Hepatocyte (in vitro differentiated cells): ENCODE data around the gene TEX36. TPM values are rescaled to one million over a fixed set of nuclear protein-coding genes. Genes with fewer than 3 reads are reported as not detected.
"Not testable (repeated sequence)": the region's sequence is repeated elsewhere in the genome, so short reads cannot be mapped to it uniquely, and the experiment has no call there.

Source experiments
- DNase-seq: peaks from one replicate; pipeline ENCODE4 v3.0.0-alpha.2; 2016; ENCODE audit warnings: low spot score
- H2AFZ ChIP-seq: fragments of 200-600 bp; sonication (generic); 2 replicates; pipeline ENCODE4 v1.6.0; 2016; ENCODE audit warnings: antibody characterized with exemption, mild to moderate bottlenecking
- H3K27ac ChIP-seq: fragments of 200-600 bp; sonication (generic); 2 replicates; pipeline ENCODE4 v1.5.1; 2016; ENCODE audit warnings: mild to moderate bottlenecking
- H3K27me3 ChIP-seq: fragments of 200-600 bp; sonication (generic); 2 replicates; pipeline ENCODE4 v1.6.1; 2016
- H3K36me3 ChIP-seq: fragments of 200-600 bp; sonication (generic); replicated peaks from 2 replicates; pipeline ENCODE4 v1.5.1; 2016; ENCODE audit warnings: low read depth; ENCODE audit not compliant: insufficient read depth
- H3K4me1 ChIP-seq: fragments of 200-600 bp; sonication (generic); 2 replicates; pipeline ENCODE4 v1.5.1; 2016; ENCODE audit warnings: mild to moderate bottlenecking, moderate library complexity; ENCODE audit not compliant: insufficient read depth
- H3K4me2 ChIP-seq: fragments of 200-600 bp; sonication (generic); 2 replicates; pipeline ENCODE4 v1.6.0; 2016
- H3K4me3 ChIP-seq: fragments of 200-600 bp; sonication (generic); 2 replicates; pipeline ENCODE4 v1.5.1; 2016; ENCODE audit warnings: mild to moderate bottlenecking
- H3K79me2 ChIP-seq: fragments of 200-600 bp; sonication (generic); 2 replicates; pipeline ENCODE4 v1.6.0; 2017; ENCODE audit warnings: mild to moderate bottlenecking
- H3K9me2 ChIP-seq: fragments of 200-600 bp; sonication (generic); replicated peaks from 2 replicates; pipeline ENCODE4 v1.6.0; 2017; ENCODE audit warnings: mild to moderate bottlenecking; ENCODE audit not compliant: insufficient read depth
- H3K9me3 ChIP-seq: fragments of 200-600 bp; sonication (generic); 2 replicates; pipeline ENCODE4 v1.5.1; 2016; ENCODE audit warnings: low read depth, mild to moderate bottlenecking
- H4K20me1 ChIP-seq: fragments of 200-600 bp; sonication (generic); 2 replicates; pipeline ENCODE4 v1.6.0; 2016; ENCODE audit warnings: mild to moderate bottlenecking; ENCODE audit not compliant: insufficient read depth, poor library complexity, severe bottlenecking
- EZH2 ChIP-seq: fragments of 200-600 bp; sonication (generic); IDR thresholded peaks from 2 replicates; pipeline ENCODE4 v1.6.1; 2016; ENCODE audit warnings: antibody characterized with exemption, mild to moderate bottlenecking, borderline replicate concordance
- EZH2phosphoT487 ChIP-seq: fragments of 200-600 bp; sonication (generic); IDR thresholded peaks from one replicate; pipeline ENCODE4 v1.6.1; 2018; ENCODE audit warnings: antibody characterized with exemption, mild to moderate bottlenecking, low read depth, moderate library complexity; ENCODE audit not compliant: unreplicated experiment, severe bottlenecking
- WGBS: methylation state at CpG from one replicate; pipeline ENCODE4 v1.1.6; 2016; ENCODE audit warnings: low lambda C conversion rate; ENCODE audit errors: missing lambda C conversion rate; 5-methylcytosine and 5-hydroxymethylcytosine counted together
- polyA plus RNA-seq: library from polyadenylated mRNA; unstranded; fragments of >200 nt; fragmentation: Nextera tagmentation; extraction: Ambion mirVana; gene quantifications from 2 replicates; pipeline ENCODE4 v1.2.1, GENCODE V29; 2016
- total RNA-seq: library from RNA; depleted of rRNA; stranded (reverse); fragments of >200 nt; gene quantifications from 2 replicates; pipeline ENCODE4 v1.2.3, GENCODE V29; 2014
- TF ChIP-seq, protein P1 (sequence below): fragments of 200-600 bp; sonication (generic); IDR thresholded peaks from 2 replicates; pipeline ENCODE4 v1.5.1; 2016; ENCODE audit warnings: antibody characterized with exemption, mild to moderate bottlenecking; ENCODE audit not compliant: poor library complexity

The TEX36 gene
- total and polyA plus RNA-seq, 2 experiments from 2014 or later, result not detected

DNA sequence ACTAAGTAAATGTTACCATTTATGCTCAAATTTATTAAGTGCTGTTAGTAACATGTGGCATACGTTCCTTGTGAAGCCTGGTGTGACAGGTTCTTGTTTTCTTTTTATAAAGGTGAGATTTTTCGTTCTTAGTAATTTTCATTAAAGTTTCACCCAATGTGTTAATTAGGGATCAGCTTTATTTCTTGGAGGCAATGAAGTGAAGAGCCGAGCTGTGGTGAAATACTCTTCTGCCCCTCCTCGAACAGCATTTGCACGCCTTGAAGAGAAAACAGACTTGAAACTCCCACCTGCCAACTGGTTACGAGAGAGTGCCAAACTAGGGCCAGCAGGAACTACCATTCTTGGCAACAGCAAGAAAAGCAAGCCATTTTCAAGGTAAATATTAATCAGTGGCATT, 38.1 kb upstream of the TEX36 start:
- no peaks in the 10 kb centered on the region for H4K20me1 ChIP-seq
- no peaks in the 10 kb centered on the region for H3K27me3 ChIP-seq
- 94% methylated on average over 6 of the region's 6 CpGs for WGBS
- H2AFZ ChIP-seq, result no peak overlapping the region
- H3K4me3 ChIP-seq, result peak overlapping the region; percentile 53
- no peak for DNase-seq
- no peak overlapping the region for H3K27ac ChIP-seq
- H3K9me2 ChIP-seq, result no peaks in the 10 kb centered on the region
- peaks cover 7% of the 10 kb centered on the region for H3K4me1 ChIP-seq
- H3K79me2 ChIP-seq, result peaks cover 24% of the 10 kb centered on the region
- no peaks in the 10 kb centered on the region for H3K9me3 ChIP-seq
- H3K4me2 ChIP-seq, result peak overlapping the region; percentile 87
- no peaks in the 10 kb centered on the region for H3K36me3 ChIP-seq
- TF ChIP-seq, protein P1, sequence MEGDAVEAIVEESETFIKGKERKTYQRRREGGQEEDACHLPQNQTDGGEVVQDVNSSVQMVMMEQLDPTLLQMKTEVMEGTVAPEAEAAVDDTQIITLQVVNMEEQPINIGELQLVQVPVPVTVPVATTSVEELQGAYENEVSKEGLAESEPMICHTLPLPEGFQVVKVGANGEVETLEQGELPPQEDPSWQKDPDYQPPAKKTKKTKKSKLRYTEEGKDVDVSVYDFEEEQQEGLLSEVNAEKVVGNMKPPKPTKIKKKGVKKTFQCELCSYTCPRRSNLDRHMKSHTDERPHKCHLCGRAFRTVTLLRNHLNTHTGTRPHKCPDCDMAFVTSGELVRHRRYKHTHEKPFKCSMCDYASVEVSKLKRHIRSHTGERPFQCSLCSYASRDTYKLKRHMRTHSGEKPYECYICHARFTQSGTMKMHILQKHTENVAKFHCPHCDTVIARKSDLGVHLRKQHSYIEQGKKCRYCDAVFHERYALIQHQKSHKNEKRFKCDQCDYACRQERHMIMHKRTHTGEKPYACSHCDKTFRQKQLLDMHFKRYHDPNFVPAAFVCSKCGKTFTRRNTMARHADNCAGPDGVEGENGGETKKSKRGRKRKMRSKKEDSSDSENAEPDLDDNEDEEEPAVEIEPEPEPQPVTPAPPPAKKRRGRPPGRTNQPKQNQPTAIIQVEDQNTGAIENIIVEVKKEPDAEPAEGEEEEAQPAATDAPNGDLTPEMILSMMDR, result no peak
- TF ChIP-seq EZH2phosphoT487 (no peak), EZH2 (no peak)

DNA sequence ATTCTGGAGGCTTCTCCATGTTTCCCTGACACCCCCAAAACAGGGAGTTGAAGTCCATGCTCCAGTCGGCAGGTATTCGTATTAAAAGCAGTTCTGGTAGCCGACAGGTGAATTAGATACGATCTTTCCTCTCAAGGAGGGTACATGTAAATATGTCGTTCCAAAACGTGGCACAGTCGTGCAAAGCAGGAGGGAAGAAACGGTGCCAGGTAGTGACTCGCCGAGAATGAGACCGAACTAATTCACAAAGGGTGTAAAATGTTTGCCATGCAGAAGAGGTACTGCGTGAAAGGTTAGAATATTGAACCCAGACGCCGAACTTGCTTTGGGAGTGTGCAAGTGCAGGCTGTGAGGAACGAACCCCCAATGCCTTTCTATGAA, 37.0 kb upstream of the TEX36 start:
- H3K4me2 ChIP-seq, result peak overlapping the region; percentile 87
- WGBS, result 4% methylated on average over 15 of the region's 15 CpGs
- no peaks in the 10 kb centered on the region for H3K27me3 ChIP-seq
- peak overlapping the region; percentile 66 for H2AFZ ChIP-seq
- H3K4me3 ChIP-seq, result peak overlapping the region; percentile 53
- H3K27ac ChIP-seq, result peak overlapping the region; percentile 79
- H3K9me2 ChIP-seq, result no peaks in the 10 kb centered on the region
- TF ChIP-seq, protein P1, result no peak
- TF ChIP-seq EZH2 (no peak), EZH2phosphoT487 (no peak)
- H4K20me1 ChIP-seq, result no peaks in the 10 kb centered on the region
- no peaks in the 10 kb centered on the region for H3K36me3 ChIP-seq
- DNase-seq, result no peak
- H3K4me1 ChIP-seq, result peaks cover 7% of the 10 kb centered on the region
- H3K9me3 ChIP-seq, result no peaks in the 10 kb centered on the region
- peaks cover 24% of the 10 kb centered on the region for H3K79me2 ChIP-seq

DNA sequence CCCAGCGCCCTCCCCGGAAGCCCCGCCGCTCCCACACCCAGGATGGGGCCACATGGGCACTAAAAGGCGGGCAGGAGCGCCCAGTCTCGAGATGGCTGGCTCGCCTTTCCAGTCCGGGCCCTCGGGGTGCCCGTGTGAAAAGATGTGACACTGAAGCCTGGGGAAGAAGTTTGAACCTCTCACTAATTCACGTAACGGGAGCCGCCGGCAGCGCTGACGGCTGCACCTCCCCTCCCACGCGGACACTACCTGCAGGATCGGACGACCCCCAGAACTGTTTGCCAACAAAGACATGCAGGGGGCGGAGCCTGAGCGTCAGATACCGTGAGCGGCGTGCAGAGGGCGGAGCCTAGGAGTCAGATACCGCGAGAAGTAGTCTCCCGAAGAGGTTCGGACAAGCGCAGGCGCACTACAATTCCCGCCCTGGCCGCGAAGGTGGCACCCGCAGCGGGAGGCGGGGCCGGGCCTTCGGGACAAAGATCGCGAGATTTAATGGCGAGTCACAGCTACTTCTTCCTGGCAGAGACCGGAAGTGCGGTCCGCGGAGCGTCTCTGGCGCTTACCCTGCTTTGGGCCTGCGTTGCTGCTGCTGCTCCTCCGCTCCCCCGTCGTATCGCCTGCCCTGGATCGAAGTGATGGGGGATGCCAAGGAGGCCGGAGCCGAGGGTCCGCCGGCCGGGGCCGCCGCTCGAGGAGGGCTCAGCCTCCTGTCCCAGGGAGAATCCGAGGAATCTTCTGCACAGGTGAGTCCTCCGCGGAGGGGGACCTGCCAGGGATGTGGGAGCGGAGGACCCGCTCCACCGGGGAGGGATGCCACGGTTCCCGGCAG, 36.4 kb upstream of the TEX36 start, which contains the start of gene EDRF1:
TSS of gene EDRF1 (plus strand) at position 537 of the 829 bp plus-strand sequence. CDS start at position 636, 99 bp downstream.
- Histone ChIP-seq H3K4me1 (peaks cover 7% of the 10 kb centered on the region), H3K27me3 (no peaks in the 10 kb centered on the region), H3K4me3 (peak within 1 kb of the TSS; percentile 53), H4K20me1 (no peaks in the 10 kb centered on the region), H3K36me3 (no peaks in the 10 kb centered on the region), H3K4me2 (peak within 1 kb of the TSS; percentile 87), H2AFZ (peak within 1 kb of the TSS; percentile 66), H3K27ac (peak within 1 kb of the TSS; percentile 79), H3K9me3 (no peaks in the 10 kb centered on the region), H3K9me2 (no peaks in the 10 kb centered on the region), H3K79me2 (peaks cover 24% of the 10 kb centered on the region)
- TF ChIP-seq EZH2phosphoT487 (no peak), EZH2 (no peak)
- TF ChIP-seq, protein P1, result no peak
- under 1% methylated on average over 66 of the region's 72 CpGs for WGBS
- peak; percentile 100 for DNase-seq

DNA sequence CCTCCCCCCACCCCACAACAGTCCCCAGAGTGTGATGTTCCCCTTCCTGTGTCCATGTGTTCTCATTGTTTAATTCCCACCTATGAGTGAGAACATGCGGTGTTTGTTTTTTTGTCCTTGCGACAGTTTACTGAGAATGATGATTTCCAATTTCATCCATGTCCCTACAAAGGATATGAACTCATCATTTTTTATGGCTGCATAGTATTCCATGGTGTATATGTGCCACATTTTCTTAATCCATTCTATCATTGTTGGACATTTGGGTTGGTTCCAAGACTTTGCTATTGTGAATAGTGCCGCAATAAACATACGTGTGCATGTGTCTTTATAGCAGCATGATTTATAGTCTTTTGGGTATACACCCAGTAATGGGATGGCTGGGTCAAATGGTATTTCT, 31.8 kb upstream of the TEX36 start:
- H3K27me3 ChIP-seq, H3K9me2 ChIP-seq, H2AFZ ChIP-seq, H4K20me1 ChIP-seq, H3K4me3 ChIP-seq, H3K27ac ChIP-seq, H3K79me2 ChIP-seq, H3K36me3 ChIP-seq, H3K4me2 ChIP-seq, DNase-seq, H3K4me1 ChIP-seq, H3K9me3 ChIP-seq: not testable (repeated sequence)
- WGBS, result 91% methylated on average over 4 of the region's 4 CpGs
